HEK293T (cell line): ENCODE measurements around the gene TNFRSF9.

Experiments
- CTCF ChIA-PET: fragments of 350-600 bp; formaldehyde crosslinking; extraction: SDS; loops from one replicate; lab custom pipeline; 2021; ENCODE audit warnings: antibody characterized with exemption, inconsistent platforms; lab: Yijun Ruan, JAX
- POLR2A ChIA-PET: fragments of 350-600 bp; formaldehyde crosslinking; extraction: SDS; loops from one replicate; lab custom pipeline; 2020; ENCODE audit warnings: antibody characterized with exemption, inconsistent platforms; lab: Yijun Ruan, JAX
- DNase-seq: peaks from one replicate; pipeline ENCODE4 v3.0.0; 2012; ENCODE audit warnings: mixed read lengths; ENCODE audit errors: extremely low spot score
- ARNT ChIP-seq: fragments of 450-650 bp; IDR thresholded peaks from 2 replicates; pipeline ENCODE4 v1.6.1; 2017; ENCODE audit warnings: mild to moderate bottlenecking
- BHLHE40 ChIP-seq: fragments of 450-650 bp; IDR thresholded peaks from 2 replicates; pipeline ENCODE4 v1.6.1; 2016; ENCODE audit warnings: mild to moderate bottlenecking, moderate library complexity, borderline replicate concordance
- CTBP1 ChIP-seq: fragments of 450-650 bp; IDR thresholded peaks from 2 replicates; pipeline ENCODE4 v1.6.1; 2016; ENCODE audit warnings: borderline replicate concordance
- ELF4 ChIP-seq: fragments of 450-650 bp; IDR thresholded peaks from 2 replicates; pipeline ENCODE4 v1.6.1; 2017; ENCODE audit warnings: antibody characterized with exemption
- FOXA1 ChIP-seq: fragments of 450-650 bp; IDR thresholded peaks from 2 replicates; pipeline ENCODE4 v1.6.1; 2016; ENCODE audit warnings: mild to moderate bottlenecking
- FOXK2 ChIP-seq: fragments of 450-650 bp; IDR thresholded peaks from 2 replicates; pipeline ENCODE4 v1.6.1; 2016; ENCODE audit warnings: mild to moderate bottlenecking
- FOXM1 ChIP-seq: fragments of 450-650 bp; IDR thresholded peaks from 2 replicates; pipeline ENCODE4 v1.6.1; 2017; ENCODE audit warnings: mild to moderate bottlenecking, borderline replicate concordance
- HDGF ChIP-seq: fragments of 450-650 bp; IDR thresholded peaks from 2 replicates; pipeline ENCODE4 v1.6.1; 2017; ENCODE audit warnings: antibody characterized with exemption, borderline replicate concordance
- L3MBTL2 ChIP-seq: fragments of 450-650 bp; conservative IDR thresholded peaks from 2 replicates; pipeline ENCODE4 v1.6.1; 2016; ENCODE audit warnings: mild to moderate bottlenecking
- LEF1 ChIP-seq: fragments of 450-650 bp; IDR thresholded peaks from 2 replicates; pipeline ENCODE4 v1.6.1; 2017; ENCODE audit warnings: mild to moderate bottlenecking, borderline replicate concordance
- NFRKB ChIP-seq: fragments of 450-650 bp; IDR thresholded peaks from 2 replicates; pipeline ENCODE4 v1.6.1; 2016; ENCODE audit warnings: mild to moderate bottlenecking, moderate library complexity
- PKNOX1 ChIP-seq: fragments of 450-650 bp; IDR thresholded peaks from 2 replicates; pipeline ENCODE4 v1.6.1; 2016
- SP1 ChIP-seq: fragments of 450-650 bp; IDR thresholded peaks from 2 replicates; pipeline ENCODE4 v1.6.1; 2017
- SUZ12 ChIP-seq: fragments of 450-650 bp; IDR thresholded peaks from 2 replicates; pipeline ENCODE4 v1.6.1; 2016; ENCODE audit warnings: mild to moderate bottlenecking
- TARDBP ChIP-seq: fragments of 450-650 bp; IDR thresholded peaks from 2 replicates; pipeline ENCODE4 v1.6.1; 2016
- ZNF384 ChIP-seq: fragments of 450-650 bp; IDR thresholded peaks from 2 replicates; pipeline ENCODE4 v1.6.1; 2016

TNFRSF9 gene

DNA sequence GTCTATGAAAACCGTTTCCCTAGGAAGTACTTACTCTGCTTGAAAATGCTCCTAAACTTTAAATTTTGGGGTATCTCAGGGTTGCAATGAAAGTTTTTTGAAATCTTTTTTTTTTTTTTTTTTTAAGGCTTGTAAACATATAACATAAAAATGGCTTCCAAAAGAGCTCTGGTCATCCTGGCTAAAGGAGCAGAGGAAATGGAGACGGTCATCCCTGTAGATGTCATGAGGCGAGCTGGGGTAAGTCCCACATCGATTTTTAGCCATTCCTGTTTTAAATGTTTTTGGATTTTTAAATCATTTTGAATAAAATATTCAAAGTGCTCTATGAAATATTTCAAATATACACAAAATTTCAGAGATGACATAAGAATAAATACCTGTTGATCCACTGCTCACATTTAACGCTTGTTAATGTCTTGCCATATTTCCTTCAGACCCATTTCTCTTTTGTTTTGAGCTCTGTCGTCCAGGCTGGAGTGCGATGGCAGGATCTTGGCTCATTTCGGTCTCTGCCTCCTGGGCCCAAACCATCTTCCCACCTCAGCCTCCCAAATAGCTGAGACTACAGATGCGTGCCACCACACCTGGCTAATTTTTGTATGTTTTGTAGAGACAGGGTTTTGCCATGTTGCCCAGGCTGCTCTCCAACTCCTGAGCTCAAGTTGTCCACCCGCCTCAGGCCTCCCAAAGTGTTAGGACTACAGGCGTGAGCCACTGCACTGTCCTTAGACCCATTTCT is 22.2 kb upstream of the TNFRSF9 start:
- no peak for TF ChIP-seq FOXM1
- no peak for TF ChIP-seq NFRKB
- no peak for TF ChIP-seq CTBP1
- no peak for TF ChIP-seq FOXK2
- peak; percentile 62; the same call in 1 of the 2 replicates for TF ChIP-seq ZNF384
- no peak for TF ChIP-seq TARDBP
- TF ChIP-seq PKNOX1 = no peak
- no peak for TF ChIP-seq ARNT
- POLR2A ChIA-PET = interaction anchor here (1.1 to 2.1 kb wide), 6 partner anchors 13 to 155 kb away, joined by 3 to 10 read pairs (median 4); partner anchors contain the start of gene TNFRSF9
- DNase-seq = no peak
- CTCF ChIA-PET = interaction anchor here (1.0 kb wide), 1 partner anchor 12 kb away, joined by 6 read pairs; no protein-coding TSS in a partner anchor

GRCh38 chr1:7962014-7962335 is 21.3 kb upstream of the TNFRSF9 start:
- no peak for DNase-seq
- ChIA-PET CTCF (interaction anchor here (1.0 kb wide), 1 partner anchor 13 kb away, joined by 6 read pairs; no protein-coding TSS in a partner anchor), POLR2A (interaction anchor here (1.0 to 2.1 kb wide), 9 partner anchors 13 to 154 kb away, joined by 3 to 10 read pairs (median 3); partner anchors contain the start of gene TNFRSF9)
- TF ChIP-seq SP1 (no peak), FOXM1 (no peak), FOXA1 (no peak), ELF4 (no peak), TARDBP (no peak), LEF1 (no peak), NFRKB (no peak), SUZ12 (no peak), HDGF (no peak), CTBP1 (no peak), FOXK2 (no peak), BHLHE40 (no peak), ZNF384 (no peak), PKNOX1 (no peak), L3MBTL2 (no peak)

DNA sequence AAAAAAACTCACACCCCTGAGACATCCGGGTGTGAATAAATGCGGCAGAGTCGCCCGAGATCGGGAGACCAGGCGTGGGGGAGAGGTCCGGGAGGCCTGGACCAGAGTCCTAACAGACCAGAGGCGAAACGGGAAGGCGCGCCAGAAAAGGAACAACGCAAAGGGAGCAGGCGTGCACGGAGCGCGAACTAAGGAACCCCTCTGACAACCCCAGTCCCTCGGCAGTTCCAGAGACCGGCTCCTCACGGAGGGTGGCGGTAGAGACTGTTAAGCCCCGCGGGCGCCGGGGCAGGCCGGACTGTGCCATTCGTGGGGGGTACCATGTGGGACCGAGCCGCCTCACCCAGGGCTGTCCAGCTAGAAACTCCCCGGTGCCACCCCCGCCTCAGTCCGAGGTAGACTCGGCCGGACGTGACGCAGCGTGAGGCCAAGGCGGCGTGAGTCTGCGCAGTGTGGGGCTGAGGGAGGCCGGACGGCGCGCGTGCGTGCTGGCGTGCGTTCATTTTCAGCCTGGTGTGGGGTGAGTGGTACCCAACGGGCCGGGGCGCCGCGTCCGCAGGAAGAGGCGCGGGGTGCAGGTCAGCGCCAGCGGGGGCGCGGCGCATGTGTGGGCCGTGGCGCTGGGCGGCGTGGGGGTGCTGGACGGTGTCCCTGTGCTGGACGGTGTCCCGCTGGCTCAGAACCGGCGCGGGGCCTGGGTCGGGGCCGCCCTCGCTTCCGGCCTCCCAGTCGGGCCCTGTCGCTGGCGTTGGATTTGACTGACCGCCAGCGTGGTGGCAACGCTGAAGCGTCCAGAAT is 20.8 kb upstream of the TNFRSF9 start, which contains the start of gene PARK7:
TSS of gene PARK7 (plus strand) at position 496 of the 798 bp plus-strand sequence. CDS start 1,075 bp downstream, outside the sequence.
- ChIA-PET POLR2A (interaction anchor here (0.6 to 2.1 kb wide), 10 partner anchors 12 to 153 kb away, joined by 3 to 10 read pairs (median 4); partner anchors contain the start of gene TNFRSF9), CTCF (interaction anchor here (0.5 to 1.0 kb wide), 2 partner anchors 13 to 212 kb away, joined by 6 to 7 read pairs; no protein-coding TSS in a partner anchor)
- TF ChIP-seq ZNF384 (0 out of 2 replicates have a peak, but pooled peaks have one; percentile 50), FOXK2 (no peak), ARNT (no peak), BHLHE40 (peak; percentile 79), ELF4 (no peak), FOXA1 (no peak), FOXM1 (peak; percentile 79), NFRKB (no peak), CTBP1 (no peak), SP1 (no peak), L3MBTL2 (peak; percentile 65), PKNOX1 (no peak)
- DNase-seq = peak; percentile 98

DNA sequence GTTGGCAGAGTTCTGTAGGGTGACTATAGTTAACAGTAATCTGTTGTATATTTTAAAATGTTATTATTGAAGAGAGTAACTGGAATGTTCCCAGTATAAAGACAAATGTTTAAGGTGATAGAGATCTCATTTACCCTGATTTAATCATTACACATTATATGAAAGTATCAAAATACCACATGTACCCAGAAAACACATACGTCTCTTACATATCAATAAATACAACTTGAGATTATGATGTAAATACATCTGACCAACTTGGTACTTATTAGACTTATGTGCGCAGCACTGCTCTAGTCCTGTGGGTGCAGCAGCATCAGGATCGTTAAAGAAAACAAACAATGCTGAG is 20.2 kb upstream of the TNFRSF9 start:
- DNase-seq = no peak
- CTCF ChIA-PET = interaction anchor here (0.5 kb wide), 1 partner anchor 212 kb away, joined by 7 read pairs; no protein-coding TSS in a partner anchor
- POLR2A ChIA-PET = interaction anchor here (0.6 to 2.1 kb wide), 9 partner anchors 12 to 153 kb away, joined by 3 to 10 read pairs (median 3); partner anchors contain the start of gene TNFRSF9
- TF ChIP-seq CTBP1 (no peak), HDGF (no peak), L3MBTL2 (no peak), SP1 (no peak), ARNT (no peak), ELF4 (no peak), PKNOX1 (no peak)

DNA sequence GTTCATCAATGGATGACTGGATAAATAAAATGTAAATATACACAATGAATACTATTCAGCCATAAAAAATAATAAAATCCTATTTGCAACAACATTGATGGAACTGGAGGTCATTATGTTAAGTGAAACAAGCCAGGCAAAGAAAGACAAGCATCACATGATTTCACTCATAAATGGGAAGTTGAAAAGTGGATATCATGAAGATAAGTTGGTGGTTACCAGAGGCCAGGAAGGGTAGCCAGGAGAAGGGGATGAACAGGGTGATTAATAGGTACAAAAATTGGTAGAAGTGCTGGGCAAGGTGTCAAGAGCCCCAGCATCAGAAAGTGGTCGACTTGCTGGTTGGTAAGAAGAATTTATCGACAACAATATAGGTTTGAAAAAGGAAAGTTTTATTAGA is 19.5 kb upstream of the TNFRSF9 start:
- CTCF ChIA-PET = no interaction called here
- TF ChIP-seq NFRKB (no peak), FOXA1 (no peak), FOXK2 (no peak), FOXM1 (no peak), SUZ12 (no peak), L3MBTL2 (no peak), TARDBP (no peak), SP1 (no peak), ARNT (no peak), ELF4 (no peak), CTBP1 (no peak)
- DNase-seq = no peak
- POLR2A ChIA-PET = no interaction called here
